ENCODE results near the gene STYXL2.

Gene STYXL2

DNA sequence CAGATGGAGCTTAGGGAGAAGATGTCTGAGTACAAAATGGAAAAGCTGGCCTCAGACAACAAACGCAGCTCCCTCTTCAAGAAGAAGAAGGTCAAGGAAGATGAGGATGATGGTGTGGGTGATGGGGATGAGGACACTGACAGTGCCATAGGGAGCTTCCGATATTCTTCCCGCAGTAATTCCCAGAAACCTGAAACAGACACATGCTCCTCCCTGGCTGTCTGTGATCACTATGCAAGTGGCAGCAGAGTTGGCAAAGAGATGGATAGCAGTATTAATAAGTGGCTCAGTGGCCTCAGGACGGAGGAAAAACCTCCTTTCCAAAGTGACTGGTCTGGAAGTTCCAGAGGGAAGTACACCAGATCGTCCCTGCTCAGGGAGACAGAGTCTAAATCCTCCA is 33.8 kb downstream of the STYXL2 start:
- in situ Hi-C loops (cut with MboI; ENCODE audit: low sequenced_read_pairs): no loop called here

DNA sequence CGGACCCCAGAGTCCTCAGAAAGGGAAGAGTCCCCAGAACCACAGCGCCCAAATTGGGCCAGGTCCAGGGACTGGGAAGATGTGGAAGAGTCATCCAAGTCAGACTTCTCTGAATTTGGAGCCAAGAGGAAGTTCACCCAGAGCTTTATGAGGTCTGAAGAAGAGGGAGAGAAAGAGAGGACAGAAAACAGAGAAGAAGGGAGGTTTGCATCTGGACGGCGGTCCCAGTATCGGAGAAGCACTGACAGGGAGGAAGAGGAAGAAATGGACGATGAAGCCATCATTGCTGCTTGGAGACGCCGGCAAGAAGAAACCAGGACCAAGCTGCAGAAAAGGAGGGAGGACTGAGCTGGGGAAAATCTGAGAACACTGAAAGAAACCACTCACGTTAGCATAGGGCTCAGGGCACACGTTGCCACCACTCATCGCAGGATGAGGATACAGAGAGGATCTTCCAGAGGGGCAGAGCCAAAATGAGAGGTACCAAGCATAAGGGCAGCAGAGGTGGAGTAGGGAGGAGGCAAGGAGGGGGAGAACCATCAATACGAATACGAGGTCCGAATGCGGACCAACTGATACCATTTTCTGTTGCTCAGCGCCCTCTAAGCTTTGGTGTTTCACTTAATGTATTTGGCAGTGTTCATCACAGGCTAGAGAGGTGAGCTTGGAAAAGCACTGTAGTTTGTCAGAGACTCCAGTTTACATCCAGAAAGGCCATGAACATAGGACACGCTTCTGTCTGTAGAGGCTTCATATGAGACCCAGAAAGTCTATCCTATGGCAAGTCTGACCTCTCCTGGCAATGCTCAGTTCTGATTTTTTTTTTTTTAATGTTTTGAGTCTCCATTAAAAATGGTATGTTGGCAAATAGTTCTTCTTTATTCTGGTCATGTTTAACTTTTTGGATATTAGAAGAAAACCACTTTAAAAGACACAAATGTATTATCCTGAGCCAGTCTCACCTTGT is 34.7 kb downstream of the STYXL2 start:
- in situ Hi-C loops (cut with MboI; ENCODE audit: low sequenced_read_pairs): no loop called here

DNA sequence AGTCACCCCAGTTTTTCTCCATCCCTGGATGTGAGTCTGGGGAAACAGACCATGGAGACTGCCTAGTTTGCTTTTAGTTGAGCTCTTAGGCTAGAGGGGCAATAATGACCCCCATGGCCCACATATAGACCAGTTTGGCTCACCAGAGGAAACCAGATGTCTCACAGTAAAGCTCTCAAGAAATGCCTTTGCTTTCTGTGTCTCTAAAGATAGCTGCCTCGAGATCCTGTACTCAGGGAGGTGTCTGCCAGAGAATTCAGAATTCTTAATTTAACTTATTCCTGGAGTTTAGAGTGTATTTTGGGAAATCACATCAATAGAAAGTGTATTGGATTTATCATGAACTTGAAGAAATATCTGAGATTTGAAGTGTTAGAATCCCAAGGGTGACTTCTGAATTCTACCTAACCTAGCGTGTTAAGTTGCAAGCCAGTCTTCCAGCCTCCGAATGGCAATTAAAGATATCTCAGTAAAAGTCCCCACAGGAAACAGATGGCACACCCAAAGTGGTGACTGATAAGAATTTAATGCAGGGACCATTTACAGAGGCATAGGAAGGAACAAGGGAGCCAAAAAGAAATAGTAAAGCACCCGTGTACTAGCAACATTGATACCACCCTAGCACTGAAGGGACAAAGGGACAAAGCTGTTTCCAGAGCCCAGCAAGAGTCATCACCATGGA is 37.1 kb downstream of the STYXL2 start:
- in situ Hi-C loops (cut with MboI; ENCODE audit: low sequenced_read_pairs): no loop called here

- in situ Hi-C loops (cut with MboI; ENCODE audit: low sequenced_read_pairs): no loop called here
Measured at GRCh38 chr1:167132301-167133010, 38.6 kb downstream of the STYXL2 start.

- in situ Hi-C loops (cut with MboI; ENCODE audit: low sequenced_read_pairs): no loop called here
Measured at GRCh38 chr1:167135281-167135840, 41.5 kb downstream of the STYXL2 start.

GRCh38 chr1:167136191-167136614 is 42.3 kb downstream of the STYXL2 start:
- in situ Hi-C loops (cut with MboI; ENCODE audit: low sequenced_read_pairs): no loop called here

DNA sequence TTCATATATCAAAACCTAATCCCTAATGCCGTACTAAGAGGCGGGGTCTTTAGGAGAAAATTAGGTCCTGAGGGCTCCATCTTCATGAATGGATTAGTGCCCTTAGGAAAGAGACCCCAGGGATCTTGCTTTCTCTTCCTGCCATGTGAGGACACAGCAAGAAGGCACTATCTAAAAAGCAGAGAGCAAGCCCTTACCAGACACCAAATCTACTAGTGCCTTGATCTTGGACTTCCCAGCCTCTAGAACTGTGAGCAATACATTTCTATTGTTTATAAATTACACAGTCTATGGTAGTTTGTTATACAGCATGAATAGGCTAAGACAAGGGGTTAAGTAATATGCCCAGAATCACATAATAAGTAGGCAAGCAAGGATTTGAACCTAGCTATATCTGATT is 42.9 kb downstream of the STYXL2 start:
- in situ Hi-C loops (cut with MboI; ENCODE audit: low sequenced_read_pairs): no loop called here

DNA sequence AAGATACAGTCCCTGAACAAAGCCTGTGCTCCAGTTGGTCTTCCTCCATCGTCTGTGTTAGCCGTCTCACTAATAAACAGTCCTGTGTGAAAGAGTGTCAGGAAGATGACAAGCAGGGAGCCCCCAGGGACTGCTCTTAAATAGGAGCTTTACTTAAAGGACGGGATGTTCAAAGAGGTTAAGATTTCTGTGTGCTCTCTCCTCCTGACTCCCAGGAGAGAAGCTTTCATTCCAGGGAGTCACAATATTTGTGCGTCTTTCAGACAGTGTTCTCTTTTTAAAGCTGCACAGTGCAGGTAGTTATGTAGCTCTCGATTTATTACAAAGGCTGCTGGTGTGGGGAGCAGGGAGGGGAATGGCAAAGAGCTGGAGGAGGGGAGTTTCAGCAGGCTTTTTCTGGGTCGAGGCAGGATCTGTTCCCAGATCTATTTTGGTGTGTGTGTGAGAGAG is 43.5 kb downstream of the STYXL2 start:
- in situ Hi-C loops (cut with MboI; ENCODE audit: low sequenced_read_pairs): no loop called here

DNA sequence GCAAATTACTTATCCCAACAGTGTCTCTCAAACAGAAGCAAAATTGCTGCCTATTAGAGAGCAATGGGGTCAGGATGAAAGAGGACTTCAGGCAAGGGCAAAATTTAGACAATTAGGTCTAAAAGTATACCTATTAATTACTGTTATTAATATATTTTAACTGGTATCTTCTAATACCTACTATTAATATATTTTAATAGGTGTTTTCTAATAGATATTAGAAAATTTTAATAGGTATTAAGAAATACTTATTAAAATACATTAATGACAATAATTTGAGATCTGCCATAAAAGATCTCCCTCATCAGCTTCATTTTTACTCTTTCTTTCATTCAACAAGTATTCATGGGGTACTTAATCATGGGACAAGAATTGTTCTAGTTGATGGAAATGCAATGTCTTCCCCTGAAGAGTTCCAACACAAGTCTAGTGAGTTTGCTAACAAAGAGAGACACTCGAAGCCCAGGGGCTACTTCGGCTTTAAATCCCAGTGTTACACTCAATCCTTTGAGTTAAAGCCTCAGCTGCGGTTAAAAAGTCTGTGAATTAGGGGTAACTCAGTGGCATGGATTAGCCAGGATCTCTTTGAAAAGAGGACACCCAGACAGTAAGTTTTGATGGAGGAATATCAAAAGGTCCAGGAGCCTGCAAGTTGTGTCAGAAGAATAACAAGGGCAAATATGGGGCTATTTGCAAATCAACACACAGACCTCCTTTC is 44.1 kb downstream of the STYXL2 start:
- in situ Hi-C loops (cut with MboI; ENCODE audit: low sequenced_read_pairs): no loop called here

- in situ Hi-C loops (cut with MboI; ENCODE audit: low sequenced_read_pairs): no loop called here
Measured at GRCh38 chr1:167138703-167139102, 44.8 kb downstream of the STYXL2 start.

DNA sequence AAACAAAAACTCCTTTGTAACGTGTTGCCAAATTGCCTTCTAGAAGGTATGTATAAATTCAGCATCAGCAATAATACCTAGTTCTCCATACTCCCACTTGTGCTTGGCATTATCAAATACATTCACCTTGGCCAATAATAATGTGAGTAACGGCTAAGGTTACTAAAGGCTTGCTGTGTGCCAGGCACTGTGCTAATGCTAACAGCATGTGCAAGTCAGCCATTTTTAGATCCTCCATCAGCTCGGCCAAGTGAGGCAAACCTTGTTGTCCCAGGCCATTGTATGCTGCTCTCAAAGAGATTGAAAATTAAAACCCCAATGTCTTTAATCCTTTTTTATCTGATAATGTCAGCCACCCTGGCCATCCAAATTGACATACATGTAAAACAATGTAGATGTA is 48.1 kb downstream of the STYXL2 start:
- in situ Hi-C loops (cut with MboI; ENCODE audit: low sequenced_read_pairs): no loop called here

Measured in HL-60/S4 treated with phorbol 12-myristate 13-acetate at 8.2 ng/mL for 4 days and 3 days (cell line).